ENCODE measurements around the gene KRTAP10-3.
"Not testable (repeated sequence)": the region's sequence is repeated elsewhere in the genome, so short reads cannot be mapped to it uniquely, and the experiment has no call there.

The KRTAP10-3 gene

DNA sequence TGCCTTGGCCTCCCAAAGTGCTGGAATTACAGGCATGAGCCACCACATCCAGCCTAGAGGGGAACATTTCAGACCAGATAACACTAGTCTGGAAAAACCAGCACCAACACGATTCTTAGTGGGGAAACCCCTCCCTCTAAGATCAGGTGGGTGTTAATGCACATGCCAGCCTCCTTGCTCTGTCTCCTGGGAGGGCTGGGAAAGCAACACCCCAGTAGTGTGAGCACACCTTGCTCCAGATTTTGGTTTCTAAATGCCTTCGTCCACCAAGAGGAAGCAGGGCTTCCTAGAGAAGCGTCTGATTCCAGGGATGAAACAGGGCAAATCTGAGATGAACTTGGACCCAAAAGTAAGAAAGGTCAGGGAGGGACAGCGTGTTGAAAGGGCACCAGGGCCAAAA is 12.7 kb upstream of the KRTAP10-3 start:
- Histone ChIP-seq H3K4me3 (ENCODE audit: insufficient read depth, low read depth, low read length, poor library complexity, severe bottlenecking) (no peak overlapping the region), H3K9me3 (ENCODE audit: control insufficient read depth, low read length) (no peaks in the 10 kb centered on the region), H3K27me3 (replicated peaks; ENCODE audit: control insufficient read depth, insufficient read depth, low read length, poor library complexity, severe bottlenecking) (no peaks in the 10 kb centered on the region), H3K4me1 (ENCODE audit: control insufficient read depth, insufficient read depth, low read length, poor library complexity, severe bottlenecking) (no peaks in the 10 kb centered on the region), H3K36me3 (ENCODE audit: control insufficient read depth, insufficient read depth, low read length) (no peaks in the 10 kb centered on the region), H3K27ac (ENCODE audit: insufficient read depth, low read length, poor library complexity, severe bottlenecking) (no peak overlapping the region)
- no peak for DNase-seq

DNA sequence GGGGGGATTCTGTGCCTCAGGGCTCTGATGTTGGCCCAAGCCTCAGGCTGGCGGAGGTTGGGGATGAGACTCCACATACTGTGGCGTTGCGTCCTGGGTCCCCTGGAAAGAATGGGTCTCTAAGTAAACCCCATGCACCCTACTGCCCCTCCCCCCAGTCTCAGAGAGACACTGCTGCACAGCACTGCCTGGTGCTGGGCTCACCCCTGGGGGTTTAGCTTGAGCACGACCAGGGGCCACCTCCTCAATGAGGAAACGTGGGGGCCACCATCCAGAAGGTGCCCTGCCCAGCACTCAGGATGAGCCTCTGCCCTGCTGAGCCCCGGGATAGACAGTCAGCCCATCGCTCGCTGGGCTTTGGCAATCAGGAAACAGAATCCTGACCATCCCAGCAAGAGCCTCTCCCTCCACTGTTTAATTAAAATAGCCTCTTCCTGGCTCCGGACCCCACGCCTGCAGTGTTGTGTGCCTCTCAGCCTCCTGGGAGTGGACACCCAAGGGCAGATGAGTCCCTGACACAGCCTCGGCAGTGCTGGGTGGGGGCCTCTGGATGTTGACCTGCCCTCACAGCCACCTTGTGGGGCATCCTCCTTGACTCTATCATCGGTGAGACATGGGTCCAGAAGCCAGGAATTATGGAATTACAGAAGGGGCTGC is 11.4 kb upstream of the KRTAP10-3 start:
- no peaks in the 10 kb centered on the region for H3K4me1 ChIP-seq (ENCODE audit: control insufficient read depth, insufficient read depth, low read length, poor library complexity, severe bottlenecking)
- H3K27me3 ChIP-seq (replicated peaks; ENCODE audit: control insufficient read depth, insufficient read depth, low read length, poor library complexity, severe bottlenecking) = no peaks in the 10 kb centered on the region
- no peak overlapping the region for H3K4me3 ChIP-seq (ENCODE audit: insufficient read depth, low read depth, low read length, poor library complexity, severe bottlenecking)
- no peak for DNase-seq
- H3K27ac ChIP-seq (ENCODE audit: insufficient read depth, low read length, poor library complexity, severe bottlenecking) = no peak overlapping the region
- no peaks in the 10 kb centered on the region for H3K36me3 ChIP-seq (ENCODE audit: control insufficient read depth, insufficient read depth, low read length)
- H3K9me3 ChIP-seq (ENCODE audit: control insufficient read depth, low read length) = no peaks in the 10 kb centered on the region

DNA sequence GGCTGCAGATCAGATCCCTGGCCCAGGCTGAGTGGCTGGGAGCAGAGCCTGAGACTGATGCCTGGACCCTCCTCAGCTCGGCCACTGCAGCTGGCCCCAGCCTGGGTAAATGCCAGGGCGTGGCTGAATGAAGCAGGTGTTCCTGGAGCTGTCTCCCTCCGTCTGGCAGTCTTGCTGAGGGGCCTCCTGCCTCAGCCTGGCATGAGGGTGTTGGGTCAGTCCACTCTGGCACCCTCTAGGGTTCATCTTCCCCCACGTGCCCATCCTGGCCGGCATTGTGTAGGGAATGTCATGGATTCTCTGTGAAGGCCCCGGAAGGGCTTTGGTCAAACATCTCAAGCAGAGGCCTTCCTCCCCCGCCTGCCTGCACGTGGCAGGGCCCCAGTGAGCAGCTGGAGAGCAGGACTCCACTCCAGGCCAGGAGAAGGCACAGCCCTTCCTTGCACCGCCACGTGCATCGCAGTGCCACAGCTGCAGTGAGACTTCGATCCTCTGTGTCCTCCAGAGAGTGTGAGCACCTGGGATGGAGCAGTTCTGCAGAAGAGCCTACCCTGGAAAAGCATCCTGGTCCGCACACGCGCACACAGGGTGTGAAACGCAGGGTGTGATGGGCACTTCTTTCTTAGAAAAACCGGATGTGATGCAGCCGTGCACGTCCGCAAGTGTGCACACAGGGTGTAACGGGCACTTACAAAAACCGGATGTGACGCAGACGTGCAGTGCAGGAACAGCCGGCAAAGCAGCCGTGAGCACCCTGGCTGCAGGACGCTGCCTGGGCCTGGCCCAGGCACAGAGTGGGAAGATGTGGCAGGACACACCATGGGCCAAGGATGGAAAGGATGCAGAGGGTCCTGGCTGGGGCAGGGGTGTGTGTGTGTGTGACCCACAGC is 10.3 kb upstream of the KRTAP10-3 start:
- Histone ChIP-seq H3K4me3 (ENCODE audit: insufficient read depth, low read depth, low read length, poor library complexity, severe bottlenecking) (no peak overlapping the region), H3K27ac (ENCODE audit: insufficient read depth, low read length, poor library complexity, severe bottlenecking) (no peak overlapping the region), H3K4me1 (ENCODE audit: control insufficient read depth, insufficient read depth, low read length, poor library complexity, severe bottlenecking) (no peaks in the 10 kb centered on the region)

DNA sequence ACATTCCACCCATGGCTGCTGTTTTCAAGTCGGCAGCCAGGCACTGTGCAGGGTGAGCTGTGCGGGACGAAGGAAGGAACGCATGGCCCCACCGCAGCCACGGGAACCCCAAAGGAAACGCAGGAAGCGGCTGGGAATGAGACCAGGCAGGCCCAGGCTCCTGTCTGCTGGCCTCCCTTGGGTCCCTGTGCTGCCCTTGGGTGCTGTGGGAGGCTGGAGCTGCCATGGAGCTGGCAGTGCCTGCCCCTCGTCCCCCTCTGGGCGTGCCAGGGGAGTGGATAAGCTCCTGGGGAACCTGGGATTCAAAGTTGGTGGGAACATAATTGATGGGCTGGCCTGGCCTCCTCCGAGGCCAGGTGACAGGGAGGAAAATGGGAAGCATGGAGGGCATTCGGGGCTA is 9.7 kb upstream of the KRTAP10-3 start:
- H3K4me3 ChIP-seq (ENCODE audit: insufficient read depth, low read depth, low read length, poor library complexity, severe bottlenecking) = no peak overlapping the region
- no peaks in the 10 kb centered on the region for H3K36me3 ChIP-seq (ENCODE audit: control insufficient read depth, insufficient read depth, low read length)
- no peak overlapping the region for H3K27ac ChIP-seq (ENCODE audit: insufficient read depth, low read length, poor library complexity, severe bottlenecking)
- H3K9me3 ChIP-seq (ENCODE audit: control insufficient read depth, low read length) = no peaks in the 10 kb centered on the region
- no peak for DNase-seq
- no peaks in the 10 kb centered on the region for H3K4me1 ChIP-seq (ENCODE audit: control insufficient read depth, insufficient read depth, low read length, poor library complexity, severe bottlenecking)
- H3K27me3 ChIP-seq (replicated peaks; ENCODE audit: control insufficient read depth, insufficient read depth, low read length, poor library complexity, severe bottlenecking) = no peaks in the 10 kb centered on the region

More for the DNA sequence above, 10.3 kb upstream of the KRTAP10-3 start:
- no peaks in the 10 kb centered on the region for H3K36me3 ChIP-seq (ENCODE audit: control insufficient read depth, insufficient read depth, low read length)
- H3K9me3 ChIP-seq (ENCODE audit: control insufficient read depth, low read length) = no peaks in the 10 kb centered on the region
- H3K27me3 ChIP-seq (replicated peaks; ENCODE audit: control insufficient read depth, insufficient read depth, low read length, poor library complexity, severe bottlenecking) = no peaks in the 10 kb centered on the region
- DNase-seq = no peak

DNA sequence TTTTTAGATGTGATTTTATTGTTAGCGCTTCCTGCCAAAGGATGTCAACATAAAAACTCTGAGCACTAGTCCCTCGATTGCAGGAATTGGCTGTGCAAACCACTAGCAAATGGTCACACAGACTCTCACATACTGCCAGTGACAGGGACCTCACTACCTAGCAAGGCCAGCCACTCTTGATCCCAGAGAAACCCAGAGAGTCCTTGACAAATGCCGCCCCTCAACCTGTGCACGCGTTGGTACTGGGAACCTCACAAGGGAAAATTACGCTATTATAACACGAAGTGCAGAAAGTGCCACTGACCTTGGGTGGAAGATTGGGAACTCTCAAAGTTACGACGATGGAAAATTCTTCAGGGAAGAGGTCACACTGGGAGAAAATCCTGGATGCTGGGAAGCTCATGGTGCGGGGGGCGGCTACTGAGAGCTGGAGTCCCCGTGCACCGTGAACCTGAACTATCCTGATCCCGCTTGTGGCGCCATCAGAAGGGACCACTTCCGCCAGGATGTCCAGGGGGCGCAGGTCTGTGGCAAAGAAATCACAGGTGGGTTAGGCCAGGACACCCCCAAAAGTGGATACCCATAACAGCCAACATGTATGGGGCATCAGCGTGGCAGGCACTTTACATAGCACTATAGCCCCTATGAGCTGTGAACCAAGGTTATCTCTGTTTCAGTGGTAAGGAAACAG is 9.0 kb upstream of the KRTAP10-3 start:
- no peaks in the 10 kb centered on the region for H3K27me3 ChIP-seq (replicated peaks; ENCODE audit: control insufficient read depth, insufficient read depth, low read length, poor library complexity, severe bottlenecking)
- DNase-seq = no peak
- no peaks in the 10 kb centered on the region for H3K9me3 ChIP-seq (ENCODE audit: control insufficient read depth, low read length)
- no peaks in the 10 kb centered on the region for H3K4me1 ChIP-seq (ENCODE audit: control insufficient read depth, insufficient read depth, low read length, poor library complexity, severe bottlenecking)
- H3K4me3 ChIP-seq (ENCODE audit: insufficient read depth, low read depth, low read length, poor library complexity, severe bottlenecking) = no peak overlapping the region
- no peaks in the 10 kb centered on the region for H3K36me3 ChIP-seq (ENCODE audit: control insufficient read depth, insufficient read depth, low read length)
- no peak overlapping the region for H3K27ac ChIP-seq (ENCODE audit: insufficient read depth, low read length, poor library complexity, severe bottlenecking)

DNA sequence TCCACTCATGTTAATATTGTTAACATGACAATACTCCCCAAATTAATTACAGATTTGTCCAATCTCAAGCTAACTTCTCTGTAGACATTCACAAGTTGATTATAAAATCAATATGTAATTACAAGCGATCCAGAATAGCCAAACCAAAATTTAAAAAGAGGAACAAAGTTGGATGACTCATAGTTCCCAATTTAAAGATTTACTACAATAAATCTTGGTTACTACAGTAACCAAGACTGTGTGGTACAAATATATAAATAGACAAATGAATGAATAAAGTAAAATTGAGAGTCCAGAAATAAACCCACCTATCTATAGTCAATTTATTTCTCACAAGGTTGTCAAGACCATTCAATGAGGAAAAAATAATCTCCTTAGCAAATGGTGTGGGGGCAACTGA is 7.8 kb upstream of the KRTAP10-3 start:
- Histone ChIP-seq H3K9me3 (ENCODE audit: control insufficient read depth, low read length) (no peaks in the 10 kb centered on the region), H3K36me3 (ENCODE audit: control insufficient read depth, insufficient read depth, low read length) (no peaks in the 10 kb centered on the region), H3K4me1 (ENCODE audit: control insufficient read depth, insufficient read depth, low read length, poor library complexity, severe bottlenecking) (no peaks in the 10 kb centered on the region), H3K27me3 (replicated peaks; ENCODE audit: control insufficient read depth, insufficient read depth, low read length, poor library complexity, severe bottlenecking) (no peaks in the 10 kb centered on the region), H3K27ac (ENCODE audit: insufficient read depth, low read length, poor library complexity, severe bottlenecking) (no peak overlapping the region), H3K4me3 (ENCODE audit: insufficient read depth, low read depth, low read length, poor library complexity, severe bottlenecking) (no peak overlapping the region)
- DNase-seq = no peak

DNA sequence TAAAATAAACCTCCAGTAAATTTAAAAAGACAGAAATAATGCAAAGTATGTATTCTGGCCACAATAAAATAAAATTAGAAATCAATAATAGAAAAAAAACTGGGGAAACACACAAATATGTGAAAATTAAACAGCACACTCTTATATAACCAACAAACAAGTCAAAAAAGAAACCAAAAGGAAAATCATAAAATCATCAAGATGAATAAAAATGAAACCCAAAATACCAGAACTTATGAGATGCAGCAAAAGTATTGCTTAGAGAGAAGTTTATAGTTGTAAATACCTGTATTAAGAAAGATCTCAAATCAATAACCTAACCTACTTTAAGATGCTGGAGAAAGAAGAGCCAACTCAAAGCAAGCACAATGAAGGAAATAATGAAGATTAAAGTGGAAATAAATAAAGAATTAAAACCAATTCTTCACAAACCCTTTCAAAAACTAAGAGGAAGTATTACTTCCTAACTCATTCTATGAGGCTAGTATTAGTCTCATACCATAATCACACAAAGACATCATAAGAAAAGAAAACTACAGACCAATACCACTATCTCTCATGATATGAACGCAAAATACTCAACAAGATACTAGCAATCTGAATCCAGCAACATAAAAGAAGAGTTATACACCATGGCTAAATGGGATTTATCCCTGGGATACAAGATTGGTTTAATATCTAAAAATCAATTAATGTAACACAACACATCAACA is 6.4 kb upstream of the KRTAP10-3 start:
- Histone ChIP-seq H3K27ac (ENCODE audit: insufficient read depth, low read length, poor library complexity, severe bottlenecking) (no peak overlapping the region), H3K4me1 (ENCODE audit: control insufficient read depth, insufficient read depth, low read length, poor library complexity, severe bottlenecking) (no peaks in the 10 kb centered on the region), H3K27me3 (replicated peaks; ENCODE audit: control insufficient read depth, insufficient read depth, low read length, poor library complexity, severe bottlenecking) (no peaks in the 10 kb centered on the region), H3K9me3 (ENCODE audit: control insufficient read depth, low read length) (no peaks in the 10 kb centered on the region), H3K4me3 (ENCODE audit: insufficient read depth, low read depth, low read length, poor library complexity, severe bottlenecking) (no peak overlapping the region), H3K36me3 (ENCODE audit: control insufficient read depth, insufficient read depth, low read length) (no peaks in the 10 kb centered on the region)
- DNase-seq = no peak

DNA sequence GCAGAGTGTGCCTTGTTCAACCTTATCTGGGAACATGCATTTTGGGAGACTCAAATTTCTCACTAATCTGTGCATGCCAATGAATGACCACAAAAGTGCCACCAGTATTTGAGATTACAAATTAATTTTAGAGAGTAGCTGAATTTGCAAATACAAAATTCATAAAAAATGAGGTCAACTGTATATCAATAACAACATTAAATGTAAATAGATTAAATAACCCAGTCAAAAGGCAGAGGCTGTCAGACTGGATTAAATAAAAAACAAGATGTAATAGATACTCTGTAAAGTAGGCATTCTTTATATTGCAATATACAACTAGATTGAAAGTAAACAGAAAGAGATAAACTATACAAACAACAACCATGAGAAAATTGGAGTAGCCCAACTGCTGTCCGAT is 5.5 kb upstream of the KRTAP10-3 start:
- Histone ChIP-seq H3K4me1 (ENCODE audit: control insufficient read depth, insufficient read depth, low read length, poor library complexity, severe bottlenecking) (no peaks in the 10 kb centered on the region), H3K36me3 (ENCODE audit: control insufficient read depth, insufficient read depth, low read length) (no peaks in the 10 kb centered on the region), H3K9me3 (ENCODE audit: control insufficient read depth, low read length) (no peaks in the 10 kb centered on the region), H3K4me3 (ENCODE audit: insufficient read depth, low read depth, low read length, poor library complexity, severe bottlenecking) (no peak overlapping the region), H3K27me3 (replicated peaks; ENCODE audit: control insufficient read depth, insufficient read depth, low read length, poor library complexity, severe bottlenecking) (no peaks in the 10 kb centered on the region), H3K27ac (ENCODE audit: insufficient read depth, low read length, poor library complexity, severe bottlenecking) (no peak overlapping the region)
- DNase-seq = no peak

DNA sequence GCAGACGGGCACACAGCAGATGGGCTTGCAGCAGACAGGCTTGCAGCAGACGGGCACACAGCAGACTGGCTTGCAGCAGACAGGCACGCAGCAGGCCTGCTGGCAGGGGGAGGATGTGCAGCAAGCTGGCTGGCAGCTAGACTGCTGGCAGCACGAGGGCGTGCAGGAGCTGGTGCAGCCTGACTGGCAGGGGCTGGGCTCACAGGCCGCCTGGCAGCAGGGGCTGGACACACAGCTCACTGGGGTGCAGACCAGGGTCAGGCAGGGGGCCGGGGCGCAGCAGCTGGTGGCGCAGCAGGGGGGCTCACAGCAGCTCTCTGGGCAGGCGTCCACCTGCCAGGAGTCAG is 293 bp downstream of the KRTAP10-3 start:
- not testable (repeated sequence) for H3K4me3 ChIP-seq (ENCODE audit: insufficient read depth, low read depth, low read length, poor library complexity, severe bottlenecking); H3K9me3 ChIP-seq (ENCODE audit: control insufficient read depth, low read length); H3K36me3 ChIP-seq (ENCODE audit: control insufficient read depth, insufficient read depth, low read length); H3K27ac ChIP-seq (ENCODE audit: insufficient read depth, low read length, poor library complexity, severe bottlenecking); DNase-seq; H3K27me3 ChIP-seq (replicated peaks; ENCODE audit: control insufficient read depth, insufficient read depth, low read length, poor library complexity, severe bottlenecking); H3K4me1 ChIP-seq (ENCODE audit: control insufficient read depth, insufficient read depth, low read length, poor library complexity, severe bottlenecking)
